SK-N-SH treated with all-trans-retinoic acid at 6 μM for 48 hours (cell line): ENCODE measurements around the gene OSGIN1.

Experiments used
- OSR1 ChIP-seq: fragments of 250-450 bp; sonication (Bioruptor Pico); IDR thresholded peaks from 2 replicates; pipeline ENCODE4 v1.8.0; 2022; ENCODE audit warnings: moderate library complexity, mild to moderate bottlenecking, inconsistent platforms
- SNAI2 ChIP-seq: fragments of 250-450 bp; sonication (Bioruptor Pico); IDR thresholded peaks from 2 replicates; pipeline ENCODE4 v1.5.0; 2020; ENCODE audit warnings: mild to moderate bottlenecking, moderate library complexity
- ZFP30 ChIP-seq: fragments of 450-650 bp; formaldehyde crosslinking; IDR thresholded peaks from 2 replicates; pipeline ENCODE4 v1.5.0; 2022; ENCODE audit warnings: mild to moderate bottlenecking, moderate library complexity

DNA sequence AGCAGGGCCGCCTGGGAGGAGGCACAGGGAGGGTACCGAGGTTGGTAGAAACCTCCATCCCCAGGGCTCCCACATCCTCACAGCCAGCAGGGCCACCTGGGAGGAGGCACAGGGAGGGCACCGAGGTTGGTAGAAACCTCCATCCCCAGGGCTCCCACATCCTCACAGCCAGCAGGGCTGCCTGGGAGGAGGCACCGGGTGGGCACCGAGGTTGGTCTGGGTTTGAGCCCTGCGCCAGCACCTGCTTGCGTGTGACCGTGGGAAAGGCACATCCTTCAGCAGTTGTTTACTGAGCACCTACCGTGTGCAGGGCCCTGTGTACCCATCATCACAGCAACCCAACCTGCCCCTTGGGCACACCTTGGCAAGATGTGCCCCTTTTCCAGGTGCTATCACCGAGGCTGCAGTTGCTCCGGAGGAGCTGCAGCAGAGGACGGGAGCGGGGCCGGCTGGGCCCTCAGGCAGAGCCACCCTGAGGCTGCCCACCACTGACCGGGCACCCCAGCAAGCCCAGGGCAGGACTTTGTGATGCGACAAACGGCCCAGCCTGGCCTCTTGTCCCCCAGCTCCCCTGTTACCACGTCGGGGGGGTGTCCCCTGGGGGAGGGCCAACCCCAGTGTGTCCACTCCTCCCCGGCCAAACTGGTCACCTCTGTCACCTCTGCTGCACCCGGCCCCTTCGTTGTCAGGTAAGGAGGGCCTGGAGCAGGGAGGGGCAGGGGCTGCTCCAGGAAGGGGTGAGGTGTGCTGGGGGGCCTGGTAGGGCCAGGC is 22.1 kb upstream of the OSGIN1 start:
- no peak for TF ChIP-seq ZFP30 (CRISPR knock-in tag)
- no peak for TF ChIP-seq OSR1 (CRISPR knock-in tag)
- no peak for TF ChIP-seq SNAI2 (CRISPR knock-in tag)
